AG04450 (cell line): ENCODE data around the gene COBL. TPM values are rescaled to one million over a fixed set of nuclear protein-coding genes. Genes with fewer than 3 reads are reported as not detected.

Experiments used
- CTCF ChIA-PET: fragments of 300-600, 350-600 bp; formaldehyde crosslinking; extraction: SDS; loops from one replicate; lab custom pipeline; 2022; ENCODE audit warnings: antibody characterized with exemption, inconsistent platforms; lab: Charles Lee
- POLR2A ChIA-PET: fragments of 350-600 bp; formaldehyde crosslinking; extraction: SDS; loops from one replicate; lab custom pipeline; 2021; ENCODE audit warnings: antibody characterized with exemption, inconsistent platforms; lab: Yijun Ruan, JAX
- DNase-seq: peaks from one replicate; pipeline ENCODE4 v3.0.0-alpha.2; 2011; ENCODE audit warnings: low read depth, low spot score
- H3K27ac ChIP-seq: one replicate; pipeline ENCODE4 v1.5.1; 2012; ENCODE audit warnings: low read depth, low read length, control low read depth
- H3K27me3 ChIP-seq: one replicate; pipeline ENCODE4 v1.6.0; 2012; ENCODE audit warnings: low read length; ENCODE audit not compliant: control insufficient read depth, insufficient read depth
- H3K4me3 ChIP-seq: 2 replicates; pipeline ENCODE4 v1.5.1; 2011; ENCODE audit warnings: mild to moderate bottlenecking, low read depth, low read length, control low read depth
- H3K9me3 ChIP-seq: 2 replicates; pipeline ENCODE4 v1.5.1; 2012; ENCODE audit warnings: low read length; ENCODE audit not compliant: control insufficient read depth, insufficient read depth
- polyA plus RNA-seq: library from polyadenylated mRNA; depleted of rRNA; stranded (reverse); fragments of >200 nt; gene quantifications from 2 replicates; pipeline ENCODE4 v1.2.3, GENCODE V29; 2011
- TF ChIP-seq, protein P1 (sequence below): IDR thresholded peaks from 2 replicates; pipeline ENCODE4 v1.5.1; 2011; ENCODE audit warnings: low read depth, low read length, control low read depth, inconsistent platforms

Gene COBL
- polyA plus RNA-seq, 1 experiment: 0.06 TPM

GRCh38 chr7:51315393-51316261 is 982 bp downstream of the COBL start:
- Histone ChIP-seq H3K9me3 (peaks cover 4% of the 10 kb centered on the region; the same call in 1 of the 2 replicates), H3K4me3 (no peak overlapping the region), H3K27ac (no peak overlapping the region), H3K27me3 (peaks cover 18% of the 10 kb centered on the region)
- ChIA-PET POLR2A (no interaction called here), CTCF (no interaction called here)
- DNase-seq: no peak
- TF ChIP-seq, protein P1, sequence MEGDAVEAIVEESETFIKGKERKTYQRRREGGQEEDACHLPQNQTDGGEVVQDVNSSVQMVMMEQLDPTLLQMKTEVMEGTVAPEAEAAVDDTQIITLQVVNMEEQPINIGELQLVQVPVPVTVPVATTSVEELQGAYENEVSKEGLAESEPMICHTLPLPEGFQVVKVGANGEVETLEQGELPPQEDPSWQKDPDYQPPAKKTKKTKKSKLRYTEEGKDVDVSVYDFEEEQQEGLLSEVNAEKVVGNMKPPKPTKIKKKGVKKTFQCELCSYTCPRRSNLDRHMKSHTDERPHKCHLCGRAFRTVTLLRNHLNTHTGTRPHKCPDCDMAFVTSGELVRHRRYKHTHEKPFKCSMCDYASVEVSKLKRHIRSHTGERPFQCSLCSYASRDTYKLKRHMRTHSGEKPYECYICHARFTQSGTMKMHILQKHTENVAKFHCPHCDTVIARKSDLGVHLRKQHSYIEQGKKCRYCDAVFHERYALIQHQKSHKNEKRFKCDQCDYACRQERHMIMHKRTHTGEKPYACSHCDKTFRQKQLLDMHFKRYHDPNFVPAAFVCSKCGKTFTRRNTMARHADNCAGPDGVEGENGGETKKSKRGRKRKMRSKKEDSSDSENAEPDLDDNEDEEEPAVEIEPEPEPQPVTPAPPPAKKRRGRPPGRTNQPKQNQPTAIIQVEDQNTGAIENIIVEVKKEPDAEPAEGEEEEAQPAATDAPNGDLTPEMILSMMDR: no peak

GRCh38 chr7:51314726-51315125 is 1.9 kb downstream of the COBL start:
- CTCF ChIA-PET: no interaction called here
- TF ChIP-seq, protein P1: no peak

DNA sequence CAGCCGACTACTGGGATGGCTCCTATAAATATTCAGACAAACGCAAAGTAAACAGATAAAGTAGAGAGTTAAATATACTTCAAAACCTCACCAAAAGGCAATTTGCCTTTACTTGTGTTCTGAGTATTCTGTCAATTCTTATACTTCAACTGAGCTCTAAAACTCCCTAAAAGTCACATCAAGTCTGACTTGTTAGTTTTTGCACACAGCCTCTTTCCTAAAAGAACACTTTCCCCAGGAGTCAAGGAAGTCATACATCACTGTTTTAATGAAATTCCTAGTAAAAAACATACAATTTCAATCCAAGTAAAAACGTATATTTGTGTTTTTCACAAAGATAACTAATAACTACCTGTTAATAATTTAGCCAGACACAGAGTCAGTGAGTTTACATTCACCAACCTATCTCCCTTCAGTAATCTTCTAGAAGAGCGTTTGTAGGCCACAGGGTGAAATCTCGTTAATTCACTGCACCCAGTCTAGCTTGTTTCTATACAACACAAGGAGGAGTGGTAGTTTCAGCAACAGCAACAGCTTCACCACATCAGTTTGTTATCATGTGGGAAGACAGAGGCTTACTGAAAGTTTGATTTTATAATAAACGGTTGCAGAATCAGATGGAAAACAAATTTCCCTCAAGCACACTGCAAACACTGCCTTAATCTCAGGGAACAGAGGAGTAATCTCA is 2.7 kb downstream of the COBL start:
- no peak overlapping the region for H3K4me3 ChIP-seq
- peaks cover 4% of the 10 kb centered on the region; the same call in 1 of the 2 replicates for H3K9me3 ChIP-seq
- H3K27me3 ChIP-seq: peaks cover 18% of the 10 kb centered on the region
- DNase-seq: no peak
- ChIA-PET POLR2A (no interaction called here), CTCF (no interaction called here)
- TF ChIP-seq, protein P1: no peak
- no peak overlapping the region for H3K27ac ChIP-seq

More at GRCh38 chr7:51314726-51315125, 1.9 kb downstream of the COBL start:
- no peak for DNase-seq
- peaks cover 18% of the 10 kb centered on the region for H3K27me3 ChIP-seq
- H3K27ac ChIP-seq: no peak overlapping the region
- POLR2A ChIA-PET: no interaction called here
- peaks cover 4% of the 10 kb centered on the region; the same call in 1 of the 2 replicates for H3K9me3 ChIP-seq
- H3K4me3 ChIP-seq: no peak overlapping the region

DNA sequence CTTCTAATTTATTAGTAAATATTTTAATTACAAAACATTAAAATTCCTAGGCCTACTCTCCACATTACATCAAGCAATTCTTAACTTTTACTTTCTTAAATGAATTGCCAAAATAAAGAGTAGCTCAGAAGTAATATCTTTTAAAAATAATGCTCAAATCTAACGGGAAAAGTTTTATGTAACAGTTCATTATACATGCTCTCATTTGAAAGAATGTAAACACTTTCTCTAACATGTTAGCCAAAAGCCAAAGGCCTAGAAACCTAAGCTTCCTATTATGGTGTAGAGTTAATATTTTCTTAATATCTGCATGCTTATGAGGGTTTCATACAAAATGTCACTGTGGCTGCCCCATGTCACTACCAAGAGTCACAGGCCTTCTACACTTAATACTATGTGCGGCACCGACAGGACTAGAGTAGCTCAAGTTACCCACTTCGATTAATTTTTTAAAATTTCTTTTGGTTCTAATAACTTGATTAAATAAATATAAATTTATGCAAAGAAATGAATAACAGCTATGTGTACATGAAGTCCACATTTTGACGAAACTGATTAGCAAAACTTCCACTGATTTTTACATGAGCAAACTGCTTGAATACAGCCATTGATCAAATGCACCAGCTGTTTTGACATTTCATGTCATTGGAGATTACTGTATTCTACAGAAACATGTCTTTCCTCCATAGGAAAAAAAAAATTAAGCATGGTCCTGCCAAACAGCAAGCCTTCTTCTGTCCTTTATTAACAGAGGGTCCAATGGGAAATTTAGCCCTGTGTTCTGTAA is 3.5 kb downstream of the COBL start:
- CTCF ChIA-PET: no interaction called here
- H3K9me3 ChIP-seq: peaks cover 4% of the 10 kb centered on the region; the same call in 1 of the 2 replicates
- POLR2A ChIA-PET: no interaction called here
- peaks cover 18% of the 10 kb centered on the region for H3K27me3 ChIP-seq
- H3K4me3 ChIP-seq: no peak overlapping the region
- TF ChIP-seq, protein P1: no peak
- no peak for DNase-seq
- H3K27ac ChIP-seq: no peak overlapping the region
